NCI-H345 treated with DMSO at 0.1 percent for 48 hours (cell line): ENCODE results near the gene LRRFIP2.
"Not testable (repeated sequence)": the region's sequence is repeated elsewhere in the genome, so short reads cannot be mapped to it uniquely, and the experiment has no call there.

Experiments used
- DNase-seq: peaks from one replicate; lab custom pipeline; 2025; ENCODE audit not compliant: unreplicated experiment; lab: John Stamatoyannopoulos, UW

Gene LRRFIP2, protein sequence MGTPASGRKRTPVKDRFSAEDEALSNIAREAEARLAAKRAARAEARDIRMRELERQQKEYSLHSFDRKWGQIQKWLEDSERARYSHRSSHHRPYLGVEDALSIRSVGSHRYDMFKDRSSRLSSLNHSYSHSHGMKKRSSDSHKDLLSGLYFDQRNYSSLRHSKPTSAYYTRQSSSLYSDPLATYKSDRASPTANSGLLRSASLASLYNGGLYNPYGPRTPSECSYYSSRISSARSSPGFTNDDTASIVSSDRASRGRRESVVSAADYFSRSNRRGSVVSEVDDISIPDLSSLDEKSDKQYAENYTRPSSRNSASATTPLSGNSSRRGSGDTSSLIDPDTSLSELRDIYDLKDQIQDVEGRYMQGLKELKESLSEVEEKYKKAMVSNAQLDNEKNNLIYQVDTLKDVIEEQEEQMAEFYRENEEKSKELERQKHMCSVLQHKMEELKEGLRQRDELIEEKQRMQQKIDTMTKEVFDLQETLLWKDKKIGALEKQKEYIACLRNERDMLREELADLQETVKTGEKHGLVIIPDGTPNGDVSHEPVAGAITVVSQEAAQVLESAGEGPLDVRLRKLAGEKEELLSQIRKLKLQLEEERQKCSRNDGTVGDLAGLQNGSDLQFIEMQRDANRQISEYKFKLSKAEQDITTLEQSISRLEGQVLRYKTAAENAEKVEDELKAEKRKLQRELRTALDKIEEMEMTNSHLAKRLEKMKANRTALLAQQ

DNA sequence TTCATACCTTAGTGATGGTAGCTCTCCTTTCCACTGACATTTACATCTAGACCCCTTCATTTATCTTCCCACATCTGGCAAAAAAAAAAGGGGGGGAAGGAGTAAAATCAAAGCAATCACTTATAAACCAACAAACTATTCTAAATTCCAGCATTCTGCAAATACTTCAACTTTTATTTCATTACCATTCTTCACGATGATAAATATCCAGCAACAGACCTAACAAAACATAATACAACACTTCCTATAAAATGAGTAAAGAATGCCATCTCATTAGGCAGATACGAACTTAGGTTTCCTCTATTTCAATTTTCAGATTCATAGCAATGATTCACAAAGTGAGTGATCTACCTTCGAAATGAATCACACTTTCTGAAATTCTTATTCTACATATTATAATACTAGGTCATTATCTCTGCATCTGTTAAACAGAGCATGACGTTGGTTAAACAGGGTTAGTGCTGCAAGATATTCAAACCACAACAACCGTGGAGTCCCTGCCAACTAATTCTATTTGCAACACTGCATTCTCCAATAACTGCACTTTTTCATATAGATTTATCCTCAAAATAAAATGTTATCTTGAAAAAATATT is at the start of gene LRRFIP2:
TSS of gene LRRFIP2 (minus strand) at position 51 of the 595 bp plus-strand sequence. CDS start 25,599 bp downstream, outside the sequence.
- DNase-seq: no peak

DNA sequence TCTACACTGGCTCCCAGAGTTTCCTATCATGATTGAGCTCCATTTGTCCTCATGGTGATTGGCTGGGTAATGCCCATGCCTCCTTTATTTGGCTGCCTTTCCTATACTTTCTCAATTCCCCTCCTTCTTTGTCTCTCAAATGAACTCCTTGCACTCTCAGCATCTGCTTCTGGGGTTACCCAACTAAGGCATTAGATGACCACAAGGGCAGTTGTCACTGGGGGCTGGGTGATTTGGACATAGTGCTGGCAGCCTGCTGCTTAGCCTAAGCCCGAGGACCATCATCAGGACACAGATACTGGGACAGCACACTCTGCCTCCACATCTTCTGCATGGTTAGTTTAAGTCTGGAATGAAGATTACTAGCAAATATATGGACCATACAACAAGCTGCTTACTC is 49.2 kb upstream of the LRRFIP2 start:
- DNase-seq: no peak

DNA sequence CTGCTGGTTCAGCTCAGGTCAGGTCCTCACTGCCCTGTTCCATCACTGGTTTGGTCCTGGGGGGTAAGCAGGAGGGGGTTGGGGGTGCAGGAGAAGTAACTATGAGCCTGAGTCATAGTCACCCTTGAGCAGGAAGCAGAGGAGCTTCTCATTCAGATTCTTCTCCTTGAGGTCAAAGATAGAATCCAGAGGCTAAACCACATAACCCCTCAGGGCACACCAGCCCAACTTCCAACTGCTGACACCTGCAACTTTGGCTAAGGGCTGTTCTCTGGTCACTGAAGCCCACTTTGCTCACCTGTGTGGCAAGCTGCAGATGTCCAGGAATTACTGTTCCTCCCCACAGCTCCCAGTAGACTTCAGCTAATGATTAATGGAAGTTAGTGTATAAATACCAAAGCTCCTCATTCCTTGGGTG is 48.8 kb upstream of the LRRFIP2 start:
- DNase-seq: no peak

DNA sequence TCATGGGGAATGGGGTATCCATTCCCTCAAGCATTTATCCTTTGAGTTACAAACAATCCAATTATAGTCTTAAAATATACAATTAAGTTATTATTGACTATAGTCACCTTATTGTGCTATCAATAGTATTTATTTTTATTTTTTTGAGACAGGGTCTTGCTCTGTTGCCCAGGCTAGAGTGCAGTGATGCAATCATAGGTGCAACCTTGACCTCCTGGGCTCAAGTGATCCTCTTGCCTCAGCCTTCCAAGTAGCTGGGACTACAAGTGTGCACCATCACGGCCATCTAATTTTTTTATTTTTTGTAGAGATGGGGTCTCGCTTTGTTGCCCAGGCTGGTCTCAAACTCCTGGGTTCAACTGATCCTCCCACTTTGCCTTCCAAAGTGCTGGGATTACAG is 48.2 kb upstream of the LRRFIP2 start:
- not testable (repeated sequence) for DNase-seq

DNA sequence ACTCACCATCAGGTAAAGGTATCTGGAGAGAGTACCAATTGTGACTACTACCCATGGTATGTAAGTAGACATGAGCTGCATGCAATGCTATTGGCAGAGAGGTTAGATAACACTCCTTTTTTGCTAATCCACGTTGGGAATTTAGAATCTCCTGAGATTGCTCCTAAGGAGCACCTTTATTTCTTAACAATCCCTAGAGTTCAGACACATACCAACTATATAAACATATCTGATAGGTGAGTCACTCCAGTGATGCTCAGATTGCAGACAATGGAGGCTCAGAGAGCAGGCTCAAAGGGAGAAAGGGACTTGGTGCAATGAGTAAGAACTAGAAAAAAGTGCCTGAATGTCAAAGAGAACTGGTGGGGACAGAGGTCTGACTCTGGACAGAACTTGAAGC is 47.0 kb upstream of the LRRFIP2 start:
- DNase-seq: no peak

DNA sequence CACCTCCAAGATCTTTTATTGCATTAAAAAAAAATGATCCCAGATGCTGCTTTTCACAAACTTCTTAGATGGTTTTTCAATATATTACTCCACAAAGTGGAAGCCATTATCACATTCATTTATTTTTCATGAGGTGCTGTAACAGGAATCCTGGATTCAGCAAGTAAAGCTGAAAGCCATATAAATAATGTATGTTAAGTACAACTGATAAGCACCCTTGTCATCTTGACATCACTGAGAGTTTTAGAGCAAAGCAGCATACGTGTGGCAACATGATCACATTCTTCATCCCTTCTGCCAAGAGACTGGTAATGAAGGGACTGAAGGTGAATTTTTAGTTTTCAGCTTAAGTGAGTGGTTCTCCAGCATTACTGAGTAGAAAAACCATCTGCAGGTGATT is 44.9 kb upstream of the LRRFIP2 start:
- DNase-seq: no peak

DNA sequence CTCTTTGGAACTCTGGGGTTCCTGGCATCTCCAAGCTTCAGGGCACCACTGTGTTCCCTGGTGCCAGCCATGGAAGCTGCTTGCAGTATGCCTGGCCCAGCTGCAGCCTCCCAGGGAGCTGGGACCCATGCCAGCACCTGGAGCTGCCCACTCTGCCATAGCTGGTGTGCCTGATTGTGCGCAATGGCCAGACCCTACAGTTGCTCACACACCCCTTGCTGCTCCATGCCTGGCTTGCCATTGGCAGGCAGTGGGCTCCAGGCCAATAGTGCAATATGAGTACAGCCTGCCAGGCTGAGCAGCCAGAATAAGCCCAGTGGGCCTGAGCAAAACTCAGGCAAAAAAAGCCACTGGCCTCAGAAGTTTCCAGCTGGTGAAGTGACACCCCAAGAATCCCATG is 43.8 kb upstream of the LRRFIP2 start:
- no peak for DNase-seq

DNA sequence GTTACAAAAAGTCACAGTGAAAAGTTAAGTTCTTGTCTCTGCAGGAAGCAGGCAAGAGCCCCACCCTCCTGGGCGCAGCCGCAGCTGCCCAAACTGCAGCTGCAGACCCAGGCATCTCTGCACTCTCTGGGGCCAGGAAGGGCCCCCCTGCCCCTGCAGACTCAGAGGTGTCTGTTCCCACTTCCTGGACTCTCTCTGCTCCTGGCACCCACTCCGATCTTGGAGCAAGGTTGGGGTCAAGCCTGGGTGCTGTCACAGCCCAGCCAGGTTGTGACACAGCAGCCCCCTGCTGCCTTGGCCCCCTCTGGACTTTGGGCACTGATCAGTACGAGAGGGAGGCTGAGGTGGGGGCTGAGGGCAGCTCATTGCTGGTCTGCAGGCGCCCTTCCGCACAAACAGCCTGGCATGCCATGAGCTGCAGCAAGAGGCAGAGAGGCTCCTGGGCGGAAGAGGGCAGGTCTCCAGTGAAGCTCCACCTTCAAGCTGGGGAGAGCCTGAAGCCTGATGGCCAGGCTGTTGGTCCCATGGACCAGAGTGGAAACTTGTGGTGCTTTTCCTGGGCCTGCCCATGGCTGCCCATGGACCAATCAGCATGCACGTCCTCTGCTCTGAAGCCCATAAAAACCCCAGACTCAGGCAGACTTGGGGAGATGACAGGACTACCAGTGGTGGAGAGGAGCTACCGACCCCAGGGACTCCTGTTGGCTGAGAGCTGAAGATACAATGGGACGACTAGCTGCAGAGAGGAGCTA is 42.9 kb upstream of the LRRFIP2 start:
- DNase-seq: no peak

DNA sequence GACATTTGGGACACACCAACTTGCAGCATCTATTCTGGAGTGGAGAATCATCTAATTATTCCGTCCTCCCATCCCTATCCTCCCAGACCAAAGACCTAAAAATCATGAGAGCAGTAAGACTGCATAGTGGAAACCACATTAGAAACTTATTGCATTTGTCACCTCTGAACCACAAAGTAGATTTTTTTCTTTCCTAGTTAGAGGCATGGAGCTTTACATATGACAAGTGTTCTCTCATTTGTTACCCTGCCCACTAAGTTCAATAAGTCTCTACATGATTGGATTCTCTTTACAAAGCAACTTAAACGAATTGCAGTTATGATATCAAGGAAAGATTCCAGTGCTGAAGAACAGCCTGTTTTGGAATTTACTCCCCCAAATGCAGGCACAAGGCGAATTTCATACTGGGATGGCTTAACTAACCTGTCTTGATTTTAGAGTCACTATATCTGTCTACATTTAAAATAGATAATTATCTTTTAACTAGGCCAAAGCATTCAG is 42.3 kb upstream of the LRRFIP2 start:
- DNase-seq: no peak

DNA sequence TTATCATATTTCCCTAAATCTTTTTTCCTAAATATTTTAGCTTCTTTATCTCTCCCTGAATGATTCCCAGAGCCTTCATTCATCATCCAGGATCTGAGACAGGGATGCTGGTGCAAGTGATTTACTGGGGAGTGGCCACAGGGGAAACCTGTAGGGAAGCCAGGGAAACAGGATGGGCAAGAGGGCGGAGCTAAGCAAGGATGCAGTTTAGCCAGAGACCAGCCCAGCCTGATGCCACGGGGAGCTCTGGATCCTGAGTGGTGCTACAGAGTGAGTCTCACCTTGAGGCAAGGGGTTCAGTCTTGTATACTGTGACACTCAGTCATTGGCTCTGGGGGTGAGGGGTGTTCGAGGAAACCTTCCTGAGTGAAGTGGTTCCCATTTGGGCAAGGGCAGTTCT is 39.7 kb upstream of the LRRFIP2 start:
- no peak for DNase-seq

DNA sequence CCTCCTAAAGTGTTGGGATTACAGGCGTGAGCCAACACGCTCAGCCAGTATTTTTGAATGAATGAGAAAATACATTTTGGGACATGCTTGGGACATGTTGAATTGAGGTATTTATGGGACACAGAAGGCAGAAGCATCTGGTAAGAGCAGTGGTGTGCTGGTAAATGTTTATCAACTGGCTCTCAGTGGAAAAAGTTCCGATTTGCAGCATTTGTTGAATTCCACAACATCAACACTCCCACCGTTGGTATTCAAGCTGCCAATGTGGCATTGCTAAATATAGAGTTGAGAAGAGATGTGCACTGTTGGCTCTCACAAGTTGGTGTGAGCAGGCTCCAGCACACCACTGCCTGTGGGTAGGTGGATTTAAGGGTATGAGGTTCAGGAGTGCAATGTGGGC is 35.8 kb upstream of the LRRFIP2 start:
- no peak for DNase-seq

DNA sequence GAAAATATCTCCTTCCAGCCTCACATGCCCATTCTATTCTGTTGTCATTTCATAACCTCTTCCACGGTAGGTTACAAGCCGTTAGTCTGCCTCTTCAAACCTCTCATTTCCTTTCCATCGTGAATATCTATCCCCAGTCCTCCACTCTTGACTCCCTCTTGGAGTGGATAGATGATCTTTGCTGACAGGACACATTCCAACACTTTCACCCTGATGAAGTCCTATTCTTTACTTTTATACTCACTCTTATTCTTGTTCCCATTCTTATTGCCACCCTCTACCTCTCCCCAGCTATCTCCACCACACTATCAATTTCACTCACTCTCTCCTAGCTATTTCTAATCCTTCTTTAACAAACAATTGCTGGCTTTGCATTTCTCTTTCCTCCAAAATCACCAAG is 34.2 kb upstream of the LRRFIP2 start:
- not testable (repeated sequence) for DNase-seq

DNA sequence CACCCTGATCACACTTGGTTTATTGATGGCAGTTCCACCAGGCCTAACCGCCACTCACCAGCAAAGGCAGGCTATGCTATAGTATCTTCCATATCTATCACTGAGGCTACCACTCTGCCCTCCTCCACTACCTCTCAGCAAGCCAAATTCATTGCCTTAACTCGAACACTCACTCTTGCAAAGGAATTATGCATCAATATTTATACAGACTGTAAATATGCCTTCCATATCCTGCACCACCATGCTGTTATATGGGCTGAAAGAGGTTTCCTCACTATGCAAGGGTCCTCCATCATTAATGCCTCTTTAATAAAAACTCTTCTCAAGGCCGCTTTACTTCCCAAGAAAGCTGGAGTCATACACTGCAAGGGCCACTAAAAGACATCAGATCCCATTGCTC is 33.6 kb upstream of the LRRFIP2 start:
- DNase-seq: not testable (repeated sequence)

DNA sequence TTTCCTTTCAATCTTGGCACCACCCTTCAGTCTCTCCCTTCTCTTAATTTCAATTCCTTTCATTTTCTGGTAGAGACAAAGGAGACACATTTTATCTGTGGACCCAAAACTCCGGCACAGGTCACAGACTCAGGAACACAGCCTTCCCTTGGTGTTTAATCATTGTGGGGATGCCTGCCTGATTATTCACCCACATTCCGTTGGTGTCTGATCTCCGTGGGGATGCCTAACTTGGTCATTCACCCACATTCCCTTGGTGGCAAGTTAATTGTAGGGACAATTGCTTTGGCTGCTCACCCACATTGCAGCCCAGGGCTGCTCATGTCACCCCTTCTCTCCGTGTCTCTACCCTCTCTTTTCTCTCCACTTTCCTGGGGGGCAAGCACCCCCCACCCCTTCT is 31.7 kb upstream of the LRRFIP2 start:
- not testable (repeated sequence) for DNase-seq

DNA sequence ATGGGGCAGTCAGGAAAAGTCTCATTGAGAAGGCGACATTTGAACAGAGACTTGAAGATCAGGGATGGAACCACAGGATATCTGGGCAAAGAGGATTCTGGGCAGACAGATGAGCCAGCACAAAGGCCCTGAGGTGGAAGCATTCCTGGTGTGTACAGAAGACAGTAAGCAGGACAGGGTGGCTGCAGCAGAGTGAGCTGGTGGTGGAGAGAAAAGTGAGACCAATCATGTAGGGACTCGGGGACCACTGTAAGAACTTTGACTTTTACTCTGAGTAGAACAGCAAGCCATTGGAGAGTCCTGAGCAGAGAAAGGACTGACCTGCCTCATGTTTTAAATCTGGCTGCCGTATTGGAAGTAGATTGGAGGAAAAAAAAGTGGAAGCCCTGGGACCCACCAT is 29.9 kb upstream of the LRRFIP2 start:
- no peak for DNase-seq

DNA sequence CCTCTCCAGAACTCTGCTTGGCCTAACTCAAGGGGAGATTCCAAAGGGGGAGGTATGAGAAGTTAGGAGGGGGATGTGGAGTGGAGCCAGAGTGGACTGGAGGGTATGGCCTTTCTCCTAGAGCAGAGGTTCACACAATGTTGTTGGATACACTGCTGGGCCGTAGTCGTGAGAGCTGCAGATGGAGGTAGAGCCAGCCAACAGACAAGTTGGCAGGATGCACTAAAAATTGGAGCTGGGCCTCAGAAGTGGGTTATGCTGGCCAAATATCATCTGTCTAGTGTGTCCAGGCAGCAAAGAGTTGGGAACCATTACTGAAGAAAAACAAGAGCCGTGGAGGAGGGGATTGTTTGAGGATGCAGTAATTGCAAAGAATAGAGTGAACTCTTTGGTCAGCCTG is 27.7 kb upstream of the LRRFIP2 start:
- no peak for DNase-seq

DNA sequence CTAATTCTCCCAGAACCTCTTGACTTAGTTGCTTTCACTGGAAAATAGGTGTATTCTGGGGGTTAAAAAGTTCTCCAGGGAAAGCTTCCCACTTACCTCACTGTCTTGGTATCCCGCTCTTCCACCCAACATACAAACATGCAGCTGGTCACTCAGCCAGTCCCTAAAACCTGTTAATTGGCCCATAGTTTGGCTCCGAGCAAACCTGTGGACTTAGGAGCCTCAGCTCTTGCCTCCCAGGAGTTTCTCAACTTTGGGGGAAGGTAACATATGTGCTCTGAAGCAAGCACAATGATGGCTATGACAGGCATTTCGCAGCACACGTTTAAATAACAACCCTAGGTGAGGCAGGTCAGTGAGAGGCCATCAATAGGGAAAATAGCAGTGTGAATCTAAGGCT is 25.8 kb upstream of the LRRFIP2 start:
- no peak for DNase-seq

DNA sequence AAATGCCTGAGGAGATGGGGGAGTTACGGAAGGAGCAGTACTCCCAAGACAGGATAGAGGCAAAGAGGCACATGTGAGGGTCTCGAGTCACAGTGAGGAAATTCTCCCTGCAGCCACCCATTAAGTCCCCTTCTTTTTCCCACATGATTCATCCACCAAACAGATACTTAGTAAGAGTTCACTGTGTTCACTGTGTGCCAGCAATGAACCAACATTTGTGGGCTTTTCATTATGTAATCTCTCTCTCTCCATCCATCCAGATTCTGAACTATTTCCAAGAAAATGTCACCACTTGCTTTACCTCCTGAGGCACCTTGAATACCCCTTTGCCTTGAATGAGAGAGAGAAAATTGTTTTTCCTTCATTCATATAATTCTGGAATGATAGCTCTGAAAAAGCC is 24.6 kb upstream of the LRRFIP2 start:
- no peak for DNase-seq

DNA sequence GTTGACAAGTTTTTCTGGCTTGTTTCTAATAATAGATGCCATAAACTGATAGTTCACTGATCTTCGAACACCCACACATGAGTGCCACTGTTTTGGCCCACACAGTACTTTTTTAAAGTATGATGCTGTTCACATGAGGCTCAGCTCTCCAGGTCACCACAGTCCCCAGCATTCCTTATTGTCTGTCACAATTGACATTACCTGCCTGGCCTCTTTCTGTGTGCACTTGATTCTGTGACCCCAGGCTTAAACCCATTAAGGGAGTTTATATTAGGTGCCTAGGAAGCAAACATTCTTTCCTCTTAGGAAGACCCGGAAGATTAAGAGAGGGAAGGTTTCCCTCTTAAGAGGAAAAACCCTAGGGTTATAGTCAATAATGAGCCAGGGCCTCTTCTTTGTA is 24.2 kb upstream of the LRRFIP2 start:
- DNase-seq: no peak

DNA sequence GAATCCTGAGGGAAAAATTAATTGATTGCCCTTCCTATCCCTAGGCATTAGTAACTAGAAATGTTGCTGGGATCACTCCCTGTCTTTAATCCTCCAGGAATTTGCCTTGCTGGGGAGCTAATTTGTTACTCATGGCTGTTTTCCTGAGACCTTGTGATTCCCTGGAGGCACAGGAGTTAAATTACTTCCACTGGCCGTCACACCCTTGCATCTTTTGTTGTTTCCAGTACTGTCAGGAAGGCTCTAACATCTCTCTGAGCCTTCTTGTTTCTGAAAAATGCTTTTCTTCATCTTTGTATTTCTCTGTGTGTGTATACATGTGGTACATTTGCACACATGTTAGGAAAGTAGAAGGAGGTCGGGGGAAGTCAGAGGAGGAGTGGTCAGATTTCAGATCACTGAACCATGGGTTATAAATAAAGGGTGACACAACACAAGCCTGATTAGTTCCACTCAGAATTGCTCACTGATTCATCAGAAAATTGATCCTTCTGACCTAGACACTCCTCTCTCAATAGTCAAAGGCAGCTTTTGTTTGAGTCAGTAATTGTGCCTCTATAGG is 23.5 kb upstream of the LRRFIP2 start:
- DNase-seq: no peak

DNA sequence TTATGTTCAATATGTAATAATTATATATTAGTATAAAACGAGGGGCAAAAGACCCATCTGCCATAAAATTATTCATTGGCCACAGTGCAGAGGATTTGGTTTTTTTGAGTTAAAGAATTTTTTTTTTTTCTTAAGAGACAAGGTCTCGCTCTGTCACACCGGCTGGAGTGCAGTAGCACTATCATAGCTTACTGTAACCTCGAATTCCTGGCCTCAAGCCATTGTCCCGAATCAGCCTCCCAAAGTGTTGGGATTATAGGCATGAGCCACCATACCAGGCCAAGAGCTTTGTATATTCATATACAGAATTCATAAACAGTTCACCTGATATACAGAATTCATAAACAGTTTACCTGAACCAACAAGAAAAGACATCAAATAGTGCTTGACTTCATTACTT is 20.2 kb upstream of the LRRFIP2 start:
- DNase-seq: no peak
